MCF 10A (cell line): ENCODE data around the gene COX7A2L. TPM values are rescaled to one million over a fixed set of nuclear protein-coding genes. Genes with fewer than 3 reads are reported as not detected.

Source experiments
- BruUV-seq: library from RNA; stranded (reverse); fragments of 400-500 nt; replicated peaks from 2 replicates; lab custom pipeline; 2021; lab: Mats Ljungman, UMichigan
- CTCF ChIA-PET: fragments of 300-600 bp; sonication (Branson Sonifier 250); formaldehyde crosslinking; extraction: SDS; loops from one replicate; lab custom pipeline; 2021; ENCODE audit warnings: antibody characterized with exemption, inconsistent platforms; lab: Yijun Ruan, JAX
- POLR2A ChIA-PET: fragments of 300-600, 350-650 bp; sonication (Branson Sonifier 250); formaldehyde crosslinking; extraction: SDS; loops from one replicate; lab custom pipeline; 2020; ENCODE audit warnings: antibody characterized with exemption, inconsistent platforms; lab: Yijun Ruan, JAX
- DNase-seq: peaks from one replicate; pipeline ENCODE4 v3.0.0-alpha.2; 2018; ENCODE audit not compliant: unreplicated experiment
- H3K27ac Mint-ChIP-seq: one replicate; pipeline ENCODE4 v1.8.0; 2022; ENCODE audit warnings: mild to moderate bottlenecking, low read depth, mixed read lengths; ENCODE audit not compliant: unreplicated experiment
- H3K27me3 Mint-ChIP-seq: one replicate; pipeline ENCODE4 v1.8.0; 2022; ENCODE audit warnings: mixed read lengths; ENCODE audit not compliant: insufficient read depth, unreplicated experiment
- H3K36me3 Mint-ChIP-seq: one replicate; pipeline ENCODE4 v1.8.0; 2022; ENCODE audit warnings: mild to moderate bottlenecking, moderate library complexity, mixed read lengths; ENCODE audit not compliant: insufficient read depth, unreplicated experiment
- H3K4me1 Mint-ChIP-seq: one replicate; pipeline ENCODE4 v1.8.0; 2022; ENCODE audit warnings: mixed read lengths; ENCODE audit not compliant: insufficient read depth, unreplicated experiment
- H3K4me3 Mint-ChIP-seq: one replicate; pipeline ENCODE4 v1.8.0; 2022; ENCODE audit warnings: mild to moderate bottlenecking, moderate library complexity, mixed read lengths; ENCODE audit not compliant: unreplicated experiment
- H3K9me3 Mint-ChIP-seq: one replicate; pipeline ENCODE4 v1.8.0; 2022; ENCODE audit warnings: mixed read lengths; ENCODE audit not compliant: unreplicated experiment
- intact Hi-C: fragments of 100-400 bp; cut with micrococcal nuclease; formaldehyde crosslinking; loops from 2 replicates; pipeline ENCODE4 v1.14.1; 2022
- total RNA-seq: library from RNA; stranded (reverse); gene quantifications from 2 replicates; pipeline ENCODE4 v1.2.3, GENCODE V29; 2022
- TF ChIP-seq, protein P1 (sequence below): fragments of 200-600 bp; IDR thresholded peaks from one replicate; pipeline ENCODE4 v1.8.0; 2022; ENCODE audit warnings: antibody characterized with exemption, mild to moderate bottlenecking; ENCODE audit not compliant: unreplicated experiment

The COX7A2L gene
- total RNA-seq, 1 experiment from 2014 or later: 190 TPM

- Mint-ChIP-seq H3K27me3 (no peaks in the 10 kb centered on the region), H3K4me1 (peaks cover 10% of the 10 kb centered on the region), H3K27ac (no peak overlapping the region), H3K4me3 (no peak overlapping the region), H3K36me3 (peaks cover 49% of the 10 kb centered on the region), H3K9me3 (no peaks in the 10 kb centered on the region)
- intact Hi-C loops: no loop called here
- no TSS peak for BruUV-seq
- TF ChIP-seq, protein P1, sequence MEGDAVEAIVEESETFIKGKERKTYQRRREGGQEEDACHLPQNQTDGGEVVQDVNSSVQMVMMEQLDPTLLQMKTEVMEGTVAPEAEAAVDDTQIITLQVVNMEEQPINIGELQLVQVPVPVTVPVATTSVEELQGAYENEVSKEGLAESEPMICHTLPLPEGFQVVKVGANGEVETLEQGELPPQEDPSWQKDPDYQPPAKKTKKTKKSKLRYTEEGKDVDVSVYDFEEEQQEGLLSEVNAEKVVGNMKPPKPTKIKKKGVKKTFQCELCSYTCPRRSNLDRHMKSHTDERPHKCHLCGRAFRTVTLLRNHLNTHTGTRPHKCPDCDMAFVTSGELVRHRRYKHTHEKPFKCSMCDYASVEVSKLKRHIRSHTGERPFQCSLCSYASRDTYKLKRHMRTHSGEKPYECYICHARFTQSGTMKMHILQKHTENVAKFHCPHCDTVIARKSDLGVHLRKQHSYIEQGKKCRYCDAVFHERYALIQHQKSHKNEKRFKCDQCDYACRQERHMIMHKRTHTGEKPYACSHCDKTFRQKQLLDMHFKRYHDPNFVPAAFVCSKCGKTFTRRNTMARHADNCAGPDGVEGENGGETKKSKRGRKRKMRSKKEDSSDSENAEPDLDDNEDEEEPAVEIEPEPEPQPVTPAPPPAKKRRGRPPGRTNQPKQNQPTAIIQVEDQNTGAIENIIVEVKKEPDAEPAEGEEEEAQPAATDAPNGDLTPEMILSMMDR: no peak
- CTCF ChIA-PET: interaction anchor here (1.0 to 1.2 kb wide), 2 partner anchors 96 to 239 kb away, joined by 3 read pairs; no protein-coding TSS in a partner anchor
- POLR2A ChIA-PET: interaction anchor here (0.7 to 0.8 kb wide), 2 partner anchors 9 to 26 kb away, joined by 3 read pairs; no protein-coding TSS in a partner anchor
- no peak for DNase-seq
Measured at GRCh38 chr2:42334220-42334619, 26.8 kb downstream of the COX7A2L start.

DNA sequence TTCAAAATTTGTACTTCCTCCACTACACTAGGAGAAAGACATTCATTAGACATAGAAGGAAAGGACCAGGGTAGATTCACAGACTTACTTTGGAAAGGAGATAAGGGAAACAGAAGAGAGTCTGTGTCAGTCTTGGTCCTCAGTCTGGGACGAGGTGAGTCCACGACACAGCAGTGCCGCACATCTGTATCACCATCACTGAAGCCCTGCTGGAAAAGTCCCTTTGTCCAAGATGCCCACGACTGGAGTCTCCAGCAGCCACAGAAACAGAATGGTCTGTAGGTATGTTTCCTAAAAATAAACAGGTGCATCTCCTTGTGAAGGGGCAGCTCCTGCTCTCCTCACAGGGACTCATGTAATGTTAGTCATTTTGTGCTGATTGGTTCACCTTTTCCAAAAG, 27.4 kb downstream of the COX7A2L start:
- ChIA-PET CTCF (interaction anchor here (1.0 to 1.2 kb wide), 2 partner anchors 95 to 238 kb away, joined by 3 read pairs; no protein-coding TSS in a partner anchor), POLR2A (no interaction called here)
- Mint-ChIP-seq H3K27me3 (no peaks in the 10 kb centered on the region), H3K4me1 (peaks cover 10% of the 10 kb centered on the region), H3K9me3 (no peaks in the 10 kb centered on the region), H3K4me3 (no peak overlapping the region), H3K36me3 (peaks cover 49% of the 10 kb centered on the region), H3K27ac (peak overlapping the region; percentile 10)
- no TSS peak for BruUV-seq
- TF ChIP-seq, protein P1: no peak
- intact Hi-C loops: no loop called here
- no peak for DNase-seq

GRCh38 chr2:42332575-42332974, 28.4 kb downstream of the COX7A2L start:
- peaks cover 10% of the 10 kb centered on the region for H3K4me1 Mint-ChIP-seq
- TF ChIP-seq, protein P1: no peak
- no peak overlapping the region for H3K4me3 Mint-ChIP-seq
- H3K9me3 Mint-ChIP-seq: no peaks in the 10 kb centered on the region
- H3K27me3 Mint-ChIP-seq: no peaks in the 10 kb centered on the region
- no peak for DNase-seq
- ChIA-PET POLR2A (interaction anchor here (0.6 kb wide), 1 partner anchor 209 kb away, joined by 3 read pairs; no protein-coding TSS in a partner anchor), CTCF (interaction anchor here (0.6 kb wide), 1 partner anchor 157 kb away, joined by 3 read pairs; no protein-coding TSS in a partner anchor)
- peaks cover 41% of the 10 kb centered on the region for H3K36me3 Mint-ChIP-seq
- intact Hi-C loops: loop anchor here (1.0 kb wide), 1 partner anchor 236 kb away; no protein-coding TSS in a partner anchor
- no TSS peak for BruUV-seq
- H3K27ac Mint-ChIP-seq: peak overlapping the region; percentile 10

- Mint-ChIP-seq H3K27ac (no peak overlapping the region), H3K9me3 (no peaks in the 10 kb centered on the region), H3K36me3 (peaks cover 45% of the 10 kb centered on the region), H3K27me3 (no peaks in the 10 kb centered on the region), H3K4me3 (no peak overlapping the region), H3K4me1 (peaks cover 10% of the 10 kb centered on the region)
- DNase-seq: no peak
- intact Hi-C loops: loop anchor here (1.0 kb wide), 1 partner anchor 235 kb away; no protein-coding TSS in a partner anchor
- TF ChIP-seq, protein P1: no peak
- POLR2A ChIA-PET: interaction anchor here (0.6 kb wide), 1 partner anchor 208 kb away, joined by 3 read pairs; no protein-coding TSS in a partner anchor
- CTCF ChIA-PET: interaction anchor here (0.5 to 1.3 kb wide), 3 partner anchors 36 to 236 kb away, joined by 3 to 5 read pairs (median 3); no protein-coding TSS in a partner anchor
- BruUV-seq: TSS peak; percentile 31
Measured at GRCh38 chr2:42331569-42332284, 29.3 kb downstream of the COX7A2L start.
